Stomach (tissue), 9 donors: ENCODE measurements around the gene PIK3R2. TPM values are rescaled to one million over a fixed set of nuclear protein-coding genes. Genes with fewer than 3 reads are reported as not detected.
A peak's percentile ranks its signal among the peaks of the same experiment; 100 is the strongest.

ENCODE experiments used
- DNase-seq, 2 donors: peaks; one replicate each; pipeline versions ENCODE4 v3.0.0 to v3.0.0-alpha.2; 2013 to 2019
- H3K27ac ChIP-seq, 5 donors: fragments of 200-600 bp in 4 of 5; sonication (generic) in 4 of 5; one replicate each; pipeline ENCODE4 v1.5.1; 2013 to 2019; ENCODE audit warnings: mild to moderate bottlenecking in 1 of 5, moderate library complexity in 1 of 5
- H3K27me3 ChIP-seq, 3 donors: fragments of 200-600 bp; sonication (generic); one replicate each; pipeline ENCODE4 v1.5.1; 2017 to 2019; ENCODE audit warnings: mixed run types in 1 of 3
- H3K36me3 ChIP-seq, 4 donors: fragments of 200-600 bp; sonication (generic); 1 replicate in 3 of 4; 2 replicates in 1 of 4; pipeline ENCODE4 v1.5.1; 2016 to 2019
- H3K4me1 ChIP-seq, 4 donors: fragments of 200-600 bp; sonication (generic); one replicate each; pipeline ENCODE4 v1.5.1; 2016 to 2019
- H3K4me3 ChIP-seq, 4 donors: fragments of 200-600 bp; sonication (generic) in 3 of 4; one replicate each; pipeline ENCODE4 v1.5.1; 2016 to 2019; ENCODE audit warnings: mild to moderate bottlenecking in 1 of 4
- H3K9me3 ChIP-seq, 4 donors: fragments of 200-600 bp; sonication (generic); one replicate each; pipeline ENCODE4 v1.5.1; 2016 to 2019
- EP300 ChIP-seq: sonication (generic); formaldehyde crosslinking; IDR thresholded peaks from one replicate; pipeline ENCODE4 v1.6.1; 2017; ENCODE audit warnings: antibody characterized with exemption
- POLR2A ChIP-seq, 4 donors: fragments of 450-650 bp; IDR thresholded peaks; one replicate each; pipeline ENCODE4 v1.6.1; 2016; ENCODE audit warnings: antibody characterized with exemption in 4 of 4, control low read depth in 2 of 4, mild to moderate bottlenecking in 1 of 4, moderate library complexity in 1 of 4
- POLR2AphosphoS5 ChIP-seq, 3 donors: sonication (generic); formaldehyde crosslinking; IDR thresholded peaks; one replicate each; pipeline ENCODE4 v1.6.1; 2016; ENCODE audit warnings: antibody characterized with exemption in 3 of 3
- WGBS, 5 donors: extraction: QIAGEN DNeasy Blood & Tissue Kit in 3 of 5; methylation state at CpG; one replicate each; pipeline versions ENCODE4 v1.1.5 to v1.1.7; 2013 to 2018; 5-methylcytosine and 5-hydroxymethylcytosine counted together
- intact Hi-C: fragments of 100-400 bp; cut with DNase I; formaldehyde crosslinking; loops from one replicate; pipeline ENCODE4 v1.15.1; 2023; ENCODE audit warnings: low total_unique reads
- polyA plus RNA-seq, 3 donors: library from polyadenylated mRNA; stranded (reverse); fragments of 200-250 nt; gene quantifications; one replicate each; pipeline ENCODE4 v1.2.3, GENCODE V29; 2013
- total RNA-seq, 5 donors: library from RNA; depleted of rRNA; stranded (reverse); fragments of >200 nt; gene quantifications; one replicate each; pipeline versions ENCODE4 v1.1.0 to v1.2.3, GENCODE V29; 2014 to 2016
- TF ChIP-seq, protein P1 (sequence below), 7 experiments: fragments of 450-650 bp in 4 of 7; fragments of 200-600 bp in 3 of 7; sonication (generic) in 3 of 7; IDR thresholded peaks; one replicate each; pipeline ENCODE4 v1.5.1; 2016 to 2019; ENCODE audit warnings: antibody characterized with exemption in 7 of 7, control low read depth in 2 of 7, mild to moderate bottlenecking in 1 of 7
- donor health status: healthy with polysubstance abuse.
- donor health status: Bipolar disorder and iron deficiency.
- donor health status: healthy.

Gene PIK3R2
- total and polyA plus RNA-seq, 8 donors, result 2.0 to 490 (median 10.0) TPM

GRCh38 chr19:18172331-18173053 lies 19.5 kb downstream of the PIK3R2 start:
- Histone ChIP-seq H3K4me3 (no peak overlapping the region), H3K27me3 (no peaks in the 10 kb centered on the region), H3K27ac (peak overlapping the region; percentile 82 to 89 (median 85)), H3K36me3 (peaks cover 22 to 47% (median 37%) of the 10 kb centered on the region in 4 donors), H3K4me1 (peaks cover 16 to 56% (median 31%) of the 10 kb centered on the region in 4 donors), H3K9me3 (no peaks in the 10 kb centered on the region)
- intact Hi-C loops, result no loop called here
- TF ChIP-seq, protein P1, sequence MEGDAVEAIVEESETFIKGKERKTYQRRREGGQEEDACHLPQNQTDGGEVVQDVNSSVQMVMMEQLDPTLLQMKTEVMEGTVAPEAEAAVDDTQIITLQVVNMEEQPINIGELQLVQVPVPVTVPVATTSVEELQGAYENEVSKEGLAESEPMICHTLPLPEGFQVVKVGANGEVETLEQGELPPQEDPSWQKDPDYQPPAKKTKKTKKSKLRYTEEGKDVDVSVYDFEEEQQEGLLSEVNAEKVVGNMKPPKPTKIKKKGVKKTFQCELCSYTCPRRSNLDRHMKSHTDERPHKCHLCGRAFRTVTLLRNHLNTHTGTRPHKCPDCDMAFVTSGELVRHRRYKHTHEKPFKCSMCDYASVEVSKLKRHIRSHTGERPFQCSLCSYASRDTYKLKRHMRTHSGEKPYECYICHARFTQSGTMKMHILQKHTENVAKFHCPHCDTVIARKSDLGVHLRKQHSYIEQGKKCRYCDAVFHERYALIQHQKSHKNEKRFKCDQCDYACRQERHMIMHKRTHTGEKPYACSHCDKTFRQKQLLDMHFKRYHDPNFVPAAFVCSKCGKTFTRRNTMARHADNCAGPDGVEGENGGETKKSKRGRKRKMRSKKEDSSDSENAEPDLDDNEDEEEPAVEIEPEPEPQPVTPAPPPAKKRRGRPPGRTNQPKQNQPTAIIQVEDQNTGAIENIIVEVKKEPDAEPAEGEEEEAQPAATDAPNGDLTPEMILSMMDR (IDR thresholded peaks at IDR 0.05), result no peak
- TF ChIP-seq EP300, result no peak
- no peak for TF ChIP-seq POLR2A (IDR thresholded peaks at IDR 0.05)
- no peak for TF ChIP-seq POLR2AphosphoS5 (IDR thresholded peaks at IDR 0.05)
- no peak for DNase-seq
- 85 to 94% (median 87%) methylated on average over 6 to 7 of the region's 7 CpGs for WGBS, 5 donors

GRCh38 chr19:18173054-18173571 lies 20.1 kb downstream of the PIK3R2 start:
- Histone ChIP-seq H3K9me3 (no peaks in the 10 kb centered on the region), H3K4me3 (peak overlapping the region; percentile 65 to 83 (median 74)), H3K27ac (peak overlapping the region; percentile 82 to 89 (median 85)), H3K36me3 (peaks cover 17 to 47% (median 37%) of the 10 kb centered on the region in 4 donors), H3K27me3 (no peaks in the 10 kb centered on the region), H3K4me1 (peaks cover 16 to 54% (median 31%) of the 10 kb centered on the region in 4 donors)
- WGBS, 5 donors, result 46 to 55% (median 50%) methylated on average over 17 to 18 of the region's 18 CpGs
- intact Hi-C loops, result no loop called here
- no peak for TF ChIP-seq EP300
- TF ChIP-seq POLR2AphosphoS5 (IDR thresholded peaks at IDR 0.05), result no peak
- TF ChIP-seq, protein P1 (IDR thresholded peaks at IDR 0.05), result no peak
- no peak for TF ChIP-seq POLR2A (IDR thresholded peaks at IDR 0.05)
- no peak for DNase-seq

GRCh38 chr19:18173572-18174288 lies 20.8 kb downstream of the PIK3R2 start, which contains the start of gene IFI30:
Gene IFI30 (plus strand): TSS chr19:18173813. CDS start chr19:18173842, 29 bp downstream.
- TF ChIP-seq POLR2AphosphoS5 (IDR thresholded peaks at IDR 0.05) (peak; percentile 46 to 90 (median 86)), POLR2A (IDR thresholded peaks at IDR 0.05) (peak in 1 of 4 donors; percentile 28)
- TF ChIP-seq, protein P1 (IDR thresholded peaks at IDR 0.05), result no peak
- intact Hi-C loops, result no loop called here
- DNase-seq, result peak; percentile 95 to 96
- Histone ChIP-seq H3K27ac (peak within 1 kb of the TSS; percentile 82 to 89 (median 85)), H3K27me3 (no peaks in the 10 kb centered on the region), H3K4me1 (peaks cover 16 to 50% (median 31%) of the 10 kb centered on the region in 4 donors), H3K4me3 (peak within 1 kb of the TSS; percentile 65 to 83 (median 74)), H3K9me3 (no peaks in the 10 kb centered on the region), H3K36me3 (peaks cover 12 to 46% (median 33%) of the 10 kb centered on the region in 4 donors)
- WGBS, 5 donors, result 0 to 1% (median 1%) methylated on average over 38 to 47 of the region's 47 CpGs

DNA sequence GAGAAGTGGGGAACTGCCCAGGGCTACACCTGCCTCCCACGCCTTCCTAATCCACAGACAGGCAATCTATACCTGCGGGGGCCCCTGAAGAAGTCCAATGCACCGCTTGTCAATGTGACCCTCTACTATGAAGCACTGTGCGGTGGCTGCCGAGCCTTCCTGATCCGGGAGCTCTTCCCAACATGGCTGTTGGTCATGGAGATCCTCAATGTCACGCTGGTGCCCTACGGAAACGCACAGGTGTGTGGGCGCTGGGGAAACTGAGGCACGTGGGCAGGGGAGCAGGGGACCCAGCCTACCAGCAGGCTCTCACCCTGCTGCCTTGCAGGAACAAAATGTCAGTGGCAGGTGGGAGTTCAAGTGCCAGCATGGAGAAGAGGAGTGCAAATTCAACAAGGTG lies 22.0 kb downstream of the PIK3R2 start:
- DNase-seq, result no peak
- peaks cover 4 to 40% (median 21%) of the 10 kb centered on the region in 4 donors for H3K36me3 ChIP-seq
- peak overlapping the region in 4 of 5 donors; percentile 82 to 89 (median 86) for H3K27ac ChIP-seq
- WGBS, 5 donors, result 79 to 89% (median 86%) methylated on average over 10 to 11 of the region's 11 CpGs
- H3K4me1 ChIP-seq, result peaks cover 16 to 50% (median 31%) of the 10 kb centered on the region in 4 donors
- no peaks in the 10 kb centered on the region for H3K27me3 ChIP-seq
- no peaks in the 10 kb centered on the region for H3K9me3 ChIP-seq
- TF ChIP-seq, protein P1 (IDR thresholded peaks at IDR 0.05), result no peak
- no peak for TF ChIP-seq EP300
- no peak for TF ChIP-seq POLR2AphosphoS5 (IDR thresholded peaks at IDR 0.05)
- no peak for TF ChIP-seq POLR2A (IDR thresholded peaks at IDR 0.05)
- intact Hi-C loops, result no loop called here
- peak overlapping the region; percentile 65 to 83 (median 74) for H3K4me3 ChIP-seq
